Measurements from ENCODE around the gene ARHGAP32.

- TF ChIP-seq POLR2A (IDR thresholded peaks at IDR 0.05; ENCODE audit: extremely low read depth, insufficient read length) (no peak), MAX (IDR thresholded peaks at IDR 0.05; ENCODE audit: low read depth, low read length) (no peak)
These were observed 42.9 kb upstream of the ARHGAP32 start for GRCh38 chr11:129234978-129235377.

Data from NB4 (cell line).